Measurements from ENCODE around the gene PCBP3.
"Not testable (repeated sequence)": the region's sequence is repeated elsewhere in the genome, so short reads cannot be mapped to it uniquely, and the experiment has no call there.

Gene PCBP3

DNA sequence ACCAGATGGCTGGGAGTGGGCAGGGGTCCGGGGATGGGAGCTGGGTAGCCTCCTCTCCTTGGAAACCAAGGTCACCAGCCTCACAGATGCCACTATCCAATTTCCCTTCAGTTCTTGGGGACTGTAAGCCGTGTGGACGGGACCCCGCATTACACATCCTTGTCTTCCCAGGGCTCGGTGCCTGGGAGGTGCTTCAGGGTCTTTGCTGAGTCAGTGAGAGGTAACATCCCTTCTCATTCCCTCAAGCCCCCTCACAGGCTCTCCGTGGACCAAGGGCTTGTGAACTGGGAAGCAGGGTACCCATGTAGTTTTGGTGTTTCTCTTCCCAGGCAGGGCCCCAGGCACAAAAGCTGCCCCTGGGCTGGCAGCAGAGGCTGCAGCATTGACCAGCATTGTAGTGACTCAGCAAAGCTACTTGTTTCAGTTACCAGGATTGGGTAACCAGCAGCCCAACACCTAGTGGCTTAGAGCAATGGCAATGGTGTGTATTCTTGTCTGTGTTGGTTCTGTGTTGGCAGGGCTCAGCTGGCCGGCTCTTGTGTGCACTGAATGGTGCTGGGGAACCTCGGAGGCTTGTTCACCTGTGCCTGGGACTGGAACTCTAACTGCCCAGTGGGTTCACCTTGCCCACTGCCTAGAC, 24.6 kb upstream of the PCBP3 start:
- no peak for DNase-seq (ENCODE audit: low read depth in 1 of 2, low spot score in 1 of 2)
- no peak for TF ChIP-seq JUND (IDR thresholded peaks at IDR 0.05; ENCODE audit: low read depth)
- in situ Hi-C loops (cut with HindIII; ENCODE audit: low pct_unique_long_range_greater_than_20kb, low sequenced_read_pairs): no loop called here

DNA sequence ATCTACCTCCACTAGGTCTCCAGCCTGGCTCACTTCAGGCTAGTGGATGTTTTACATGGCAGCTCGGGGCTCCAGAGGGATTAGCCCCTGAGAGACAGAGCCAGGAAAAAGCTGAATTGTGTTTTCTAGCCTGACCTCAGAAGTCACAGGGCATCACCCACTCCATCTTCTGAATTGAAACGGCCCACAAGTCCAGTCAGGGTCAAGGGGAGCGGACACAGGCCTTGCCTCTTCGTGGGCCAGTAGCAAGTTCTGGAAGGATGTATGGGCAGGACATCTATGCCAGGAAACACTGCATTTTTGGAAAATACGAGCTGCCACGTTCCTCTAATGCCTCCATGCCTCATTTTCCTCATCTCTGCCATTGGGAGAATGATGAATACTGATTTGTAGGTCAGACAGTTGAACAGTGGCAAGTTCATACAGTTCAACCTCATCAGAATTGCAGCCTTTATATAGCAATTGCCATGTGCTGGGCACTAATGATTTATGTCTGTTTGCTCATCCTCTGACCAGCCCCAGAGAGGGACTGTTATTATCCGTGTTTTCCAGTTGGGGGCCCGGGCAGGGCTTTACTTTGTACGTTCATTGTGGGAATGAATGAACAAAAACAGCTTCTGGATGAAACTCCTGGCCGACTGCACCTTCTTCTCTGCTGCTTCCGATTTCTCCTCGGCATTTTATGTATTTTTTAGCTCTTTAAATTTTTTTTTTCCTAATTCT, 23.2 kb upstream of the PCBP3 start:
- no peak for DNase-seq (ENCODE audit: low read depth in 1 of 2, low spot score in 1 of 2)
- TF ChIP-seq JUND (IDR thresholded peaks at IDR 0.05; ENCODE audit: low read depth): no peak
- in situ Hi-C loops (cut with HindIII; ENCODE audit: low pct_unique_long_range_greater_than_20kb, low sequenced_read_pairs): no loop called here

DNA sequence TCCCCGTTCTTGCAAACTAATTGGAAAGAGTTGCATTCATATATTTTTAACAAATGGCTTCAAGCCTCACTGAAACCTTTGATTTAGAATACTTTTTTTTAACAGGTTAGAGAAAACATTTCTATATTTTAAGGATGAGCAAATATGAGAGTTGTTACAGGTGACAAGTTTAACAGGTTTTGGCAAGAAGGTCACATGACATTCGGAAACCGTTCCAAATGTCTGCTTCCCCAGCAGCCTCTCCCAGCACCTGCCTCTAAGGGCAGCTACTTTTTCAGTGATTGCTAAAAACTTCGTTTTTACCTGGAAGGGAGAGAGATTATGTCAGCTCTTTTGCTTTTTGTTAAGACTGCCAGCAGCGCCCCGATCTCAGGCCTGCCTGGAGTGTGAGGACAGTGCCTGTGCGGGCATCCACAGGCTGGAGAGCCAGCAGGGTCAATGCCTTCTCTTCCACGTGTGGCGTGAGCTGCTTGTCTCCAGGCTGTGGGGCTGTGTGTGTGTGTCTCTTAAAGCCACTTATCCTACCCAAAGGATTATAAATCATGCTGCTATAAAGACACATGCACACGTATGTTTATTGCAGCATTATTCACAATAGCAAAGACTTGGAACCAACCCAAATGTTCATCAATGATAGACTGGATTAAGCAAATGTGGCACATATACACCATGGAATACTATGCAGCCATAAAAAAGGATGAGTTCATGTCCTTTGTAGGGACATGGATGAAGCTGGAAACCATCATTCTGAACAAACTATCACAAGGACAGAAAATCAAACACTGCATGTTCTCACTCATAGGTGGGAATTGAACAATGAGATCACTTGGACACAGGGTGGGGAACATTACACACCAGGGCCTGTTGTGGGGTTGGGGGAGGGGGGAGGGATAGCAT, 21.8 kb upstream of the PCBP3 start:
- in situ Hi-C loops (cut with HindIII; ENCODE audit: low pct_unique_long_range_greater_than_20kb, low sequenced_read_pairs): not testable (repeated sequence)
- peak in 1 of 2 experiments; percentile 66 for DNase-seq (ENCODE audit: low read depth in 1 of 2, low spot score in 1 of 2)

DNA sequence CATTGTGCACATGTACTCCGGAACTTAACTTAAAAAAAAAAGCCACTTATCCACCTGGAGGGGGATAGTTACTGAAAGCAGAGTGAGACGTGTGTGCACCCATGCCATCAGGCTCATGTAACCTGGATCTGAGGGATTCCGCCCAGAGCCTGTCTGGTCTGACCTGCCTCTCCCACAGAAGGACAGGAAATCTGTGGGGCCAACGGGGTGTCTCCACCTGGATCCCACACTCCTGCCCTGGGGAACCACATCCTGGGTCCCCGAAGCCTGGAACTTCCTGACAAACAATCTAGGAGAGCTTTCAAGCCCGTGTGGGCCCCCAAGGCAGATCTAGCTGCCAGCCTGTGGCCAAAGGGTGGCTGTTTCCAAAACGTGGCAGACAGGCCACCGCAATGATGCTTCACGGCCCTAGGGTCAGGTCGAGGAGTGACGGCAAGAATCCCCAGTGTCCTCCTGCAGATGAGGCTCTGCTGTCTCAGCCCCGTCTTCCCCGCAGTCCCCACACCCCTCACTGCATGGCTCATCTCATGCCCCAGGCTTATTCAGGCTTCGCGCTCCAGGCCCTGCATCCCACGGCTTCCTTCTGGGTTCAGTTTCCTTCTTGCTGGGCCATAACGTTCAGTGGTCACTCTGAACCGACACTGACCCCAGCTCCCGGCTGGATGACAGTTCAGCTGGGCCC, 21.0 kb upstream of the PCBP3 start:
- no peak for DNase-seq (ENCODE audit: low read depth in 1 of 2, low spot score in 1 of 2)
- TF ChIP-seq JUND (IDR thresholded peaks at IDR 0.05; ENCODE audit: low read depth): no peak
- in situ Hi-C loops (cut with HindIII; ENCODE audit: low pct_unique_long_range_greater_than_20kb, low sequenced_read_pairs): no loop called here

DNA sequence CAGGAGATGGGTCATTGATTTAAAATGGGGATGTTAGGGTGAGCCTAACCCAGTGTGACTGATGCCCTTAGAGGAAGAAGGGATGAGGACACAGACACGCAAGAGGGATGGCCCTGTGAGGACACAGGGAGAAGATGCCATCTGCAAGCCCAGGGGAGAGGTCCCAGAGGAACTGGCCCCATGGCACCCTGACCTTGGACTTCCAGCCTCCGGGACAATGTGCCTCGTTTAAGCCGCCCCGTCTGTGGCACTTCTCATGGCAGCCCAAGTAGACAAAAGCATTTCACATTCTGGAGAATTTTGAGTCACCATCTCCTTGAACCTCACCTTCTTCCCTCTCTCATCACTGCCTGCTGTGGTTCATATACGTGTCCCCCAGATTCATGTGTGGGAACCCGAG, 20.1 kb upstream of the PCBP3 start:
- TF ChIP-seq JUND (IDR thresholded peaks at IDR 0.05; ENCODE audit: low read depth): no peak
- no peak for DNase-seq (ENCODE audit: low read depth in 1 of 2, low spot score in 1 of 2)
- in situ Hi-C loops (cut with HindIII; ENCODE audit: low pct_unique_long_range_greater_than_20kb, low sequenced_read_pairs): no loop called here

DNA sequence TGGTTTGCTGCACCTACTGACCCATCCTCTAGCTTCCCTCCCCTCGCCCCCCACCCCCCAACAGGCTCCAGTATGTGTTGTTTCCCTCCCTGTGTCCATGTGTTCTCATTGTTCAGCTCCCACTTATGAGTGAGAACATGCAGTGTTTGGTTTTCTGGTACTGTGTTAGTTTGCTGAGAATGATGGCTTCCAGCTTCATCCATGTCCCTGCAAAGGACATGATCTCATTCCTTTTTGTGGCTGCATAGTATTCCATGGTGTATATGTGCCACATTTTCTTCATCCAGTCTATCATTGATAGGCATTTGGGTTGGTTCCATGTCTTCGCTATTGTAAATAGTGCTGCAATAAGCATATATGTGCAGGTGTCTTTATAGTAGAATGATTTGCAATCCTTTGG, 17.4 kb upstream of the PCBP3 start:
- in situ Hi-C loops (cut with HindIII; ENCODE audit: low pct_unique_long_range_greater_than_20kb, low sequenced_read_pairs); DNase-seq (ENCODE audit: low read depth in 1 of 2, low spot score in 1 of 2): not testable (repeated sequence)

DNA sequence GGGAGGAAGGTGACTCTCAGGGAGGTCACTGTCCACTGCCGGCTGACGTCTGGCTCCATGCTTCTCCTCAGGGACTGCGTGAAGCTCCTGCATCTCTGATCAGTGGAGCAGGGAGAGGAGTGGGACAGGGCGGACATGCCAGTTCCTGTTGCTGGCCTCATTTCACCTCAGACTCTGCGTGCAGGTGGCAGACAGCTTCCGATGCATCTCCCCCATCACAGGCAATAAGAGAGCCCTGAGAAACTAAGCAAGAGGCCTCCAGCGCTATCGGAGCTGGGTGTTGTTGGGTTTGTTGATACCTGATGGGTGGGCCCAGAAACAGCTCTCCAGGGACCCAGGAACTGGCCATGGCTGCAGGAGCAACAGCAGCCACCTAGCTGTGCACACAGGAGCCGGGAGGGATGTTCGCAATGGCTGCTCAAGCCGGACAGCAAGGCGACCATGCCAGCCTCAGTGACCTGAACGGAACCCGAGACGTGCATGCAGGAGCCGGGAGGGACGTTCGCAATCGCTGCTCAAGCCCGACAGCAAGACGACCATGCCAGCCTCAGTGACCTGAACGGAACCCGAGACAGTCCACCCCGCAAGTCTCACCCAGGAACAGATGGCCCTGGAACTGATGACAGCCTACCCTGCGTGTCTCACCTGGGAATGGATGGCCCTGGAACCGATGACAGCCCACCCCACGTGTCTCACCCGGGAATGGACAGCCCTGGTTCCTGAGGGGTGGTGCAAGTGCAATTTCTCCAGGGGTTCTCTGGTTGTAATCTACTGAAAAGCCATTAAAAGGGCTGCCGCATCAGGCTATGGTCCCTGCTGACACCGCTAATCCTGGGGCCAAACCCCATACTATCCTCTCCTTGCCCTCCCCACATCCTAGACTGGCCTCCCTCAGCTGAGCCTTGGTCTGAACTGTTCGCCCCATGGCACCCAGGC, 14.2 kb upstream of the PCBP3 start:
- no peak for TF ChIP-seq JUND (IDR thresholded peaks at IDR 0.05; ENCODE audit: low read depth)
- no peak for DNase-seq (ENCODE audit: low read depth in 1 of 2, low spot score in 1 of 2)
- in situ Hi-C loops (cut with HindIII; ENCODE audit: low pct_unique_long_range_greater_than_20kb, low sequenced_read_pairs): no loop called here

DNA sequence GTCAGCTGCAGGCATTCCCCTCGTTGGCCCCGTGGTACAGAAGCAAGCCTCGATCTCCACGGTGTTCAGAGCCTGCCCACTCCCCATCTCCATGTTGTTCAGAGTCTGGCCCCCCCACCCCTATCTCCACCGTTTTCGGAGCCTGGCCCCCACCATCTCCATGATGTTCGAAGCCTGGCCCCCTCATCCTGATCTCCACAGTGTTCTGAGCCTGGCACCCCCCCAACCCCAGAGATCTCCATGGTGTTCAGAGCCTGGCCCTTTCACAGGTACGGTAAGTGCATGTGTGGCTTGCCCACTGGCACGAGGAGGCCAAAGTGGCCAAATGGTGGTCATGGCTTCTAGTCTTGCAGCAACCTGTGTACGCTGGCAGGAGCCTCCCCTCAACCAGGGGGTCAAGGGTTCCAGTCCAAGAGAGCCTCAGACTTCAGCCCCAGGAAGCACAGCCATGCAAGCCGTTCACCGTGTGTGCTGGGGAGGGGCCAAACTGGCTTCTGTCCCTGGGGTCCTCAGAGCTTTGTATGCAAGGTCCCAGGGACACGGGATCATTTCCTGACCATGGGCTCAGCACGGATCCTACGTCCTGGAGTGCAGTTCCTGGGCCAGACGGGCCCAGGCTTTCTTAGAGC, 13.3 kb upstream of the PCBP3 start:
- DNase-seq (ENCODE audit: low read depth in 1 of 2, low spot score in 1 of 2): no peak
- in situ Hi-C loops (cut with HindIII; ENCODE audit: low pct_unique_long_range_greater_than_20kb, low sequenced_read_pairs): no loop called here
- TF ChIP-seq JUND (IDR thresholded peaks at IDR 0.05; ENCODE audit: low read depth): no peak

DNA sequence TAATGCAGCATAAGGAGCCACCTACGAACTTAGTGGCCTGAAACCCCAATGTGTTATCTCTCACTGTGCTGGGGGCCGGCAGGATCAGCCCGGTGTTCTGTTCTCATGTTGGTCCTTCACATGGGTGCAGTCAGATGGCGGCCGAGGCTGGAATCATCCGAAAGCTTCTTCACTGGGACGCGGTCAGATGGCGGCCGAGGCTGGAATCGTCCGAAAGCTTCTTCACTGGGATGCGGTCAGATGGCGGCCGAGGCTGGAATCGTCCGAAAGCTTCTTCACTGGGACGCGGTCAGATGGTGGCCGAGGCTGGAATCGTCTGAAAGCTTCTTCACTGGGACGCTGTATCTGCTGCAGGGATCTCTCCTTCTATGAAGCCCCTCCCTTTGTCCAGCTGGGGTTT, 12.6 kb upstream of the PCBP3 start:
- in situ Hi-C loops (cut with HindIII; ENCODE audit: low pct_unique_long_range_greater_than_20kb, low sequenced_read_pairs): no loop called here
- no peak for TF ChIP-seq JUND (IDR thresholded peaks at IDR 0.05; ENCODE audit: low read depth)
- DNase-seq (ENCODE audit: low read depth in 1 of 2, low spot score in 1 of 2): no peak

DNA sequence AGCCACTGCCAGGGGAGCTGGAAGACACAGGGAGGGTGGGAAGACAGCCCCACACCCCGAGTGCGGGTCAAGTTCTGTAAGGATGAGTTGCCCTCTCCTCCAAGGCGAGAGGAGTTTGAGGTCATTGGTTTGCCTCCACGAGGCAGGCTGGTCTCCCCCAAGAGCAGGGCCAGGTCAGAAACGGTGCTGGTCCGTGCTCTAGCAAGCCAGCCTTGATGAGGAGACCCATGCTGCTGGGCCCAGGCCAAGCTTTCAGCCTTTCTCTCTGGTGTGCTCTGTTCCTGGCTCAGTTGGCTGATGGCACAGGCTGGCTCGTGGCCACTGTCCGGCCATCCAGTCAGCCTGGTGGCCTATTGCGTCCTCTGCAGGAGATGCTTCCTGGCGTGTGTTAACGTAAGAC, 12.0 kb upstream of the PCBP3 start:
- TF ChIP-seq JUND (IDR thresholded peaks at IDR 0.05; ENCODE audit: low read depth): no peak
- DNase-seq (ENCODE audit: low read depth in 1 of 2, low spot score in 1 of 2): no peak
- in situ Hi-C loops (cut with HindIII; ENCODE audit: low pct_unique_long_range_greater_than_20kb, low sequenced_read_pairs): no loop called here

DNA sequence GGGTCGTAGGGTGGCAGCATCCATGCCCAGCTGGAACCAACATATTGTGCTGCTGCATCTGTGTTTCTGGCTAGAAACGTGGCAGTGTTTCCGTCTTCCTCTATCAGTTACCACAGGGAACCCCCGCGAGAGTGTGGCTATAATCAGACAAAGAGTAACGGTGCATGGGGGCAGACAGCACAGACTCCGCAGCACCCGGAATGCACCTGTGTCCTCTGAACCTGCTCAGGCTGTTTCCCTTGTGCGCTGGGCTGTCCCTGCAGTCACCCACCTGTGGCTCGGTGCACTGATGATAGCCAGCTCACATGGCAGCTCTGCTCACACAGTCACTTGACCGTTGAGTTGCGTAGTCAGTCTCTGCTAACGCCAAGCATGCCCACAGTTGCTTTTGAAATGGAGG, 11.4 kb upstream of the PCBP3 start:
- TF ChIP-seq JUND (IDR thresholded peaks at IDR 0.05; ENCODE audit: low read depth): no peak
- DNase-seq (ENCODE audit: low read depth in 1 of 2, low spot score in 1 of 2): no peak
- in situ Hi-C loops (cut with HindIII; ENCODE audit: low pct_unique_long_range_greater_than_20kb, low sequenced_read_pairs): no loop called here

All from T47D (cell line).